ENCODE results near the gene MLST8. TPM values are rescaled to one million over a fixed set of nuclear protein-coding genes. Genes with fewer than 3 reads are reported as not detected.
"Not testable (repeated sequence)": the region's sequence is repeated elsewhere in the genome, so short reads cannot be mapped to it uniquely, and the experiment has no call there.

The MLST8 gene
- total RNA-seq, 2 donors from 2014 or later: 28.2 to 31.4 TPM

DNA sequence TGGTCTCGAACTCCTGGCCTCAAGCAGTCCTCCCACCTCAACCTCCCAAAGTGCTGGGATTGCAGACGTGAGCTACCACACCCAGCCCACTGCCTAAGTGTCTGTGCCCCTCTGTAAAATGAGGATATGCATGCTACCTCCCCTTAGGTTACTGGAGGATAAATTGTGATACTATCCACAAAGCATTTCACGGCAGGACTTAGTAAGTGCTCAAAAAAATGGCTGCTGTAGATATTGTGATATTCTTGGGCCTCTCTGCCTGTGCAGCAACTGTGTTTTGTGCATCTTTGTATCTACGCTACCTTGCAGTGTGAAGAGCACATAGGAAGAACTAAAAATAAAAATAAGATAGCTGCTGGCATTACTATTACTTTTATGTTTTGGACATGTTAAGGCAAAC is 7.0 kb upstream of the MLST8 start:
- DNase-seq: no peak
- Mint-ChIP-seq H3K27ac (no peak overlapping the region), H3K36me3 (ENCODE audit: low read depth) (no peaks in the 10 kb centered on the region), H3K4me3 (no peak overlapping the region), H3K27me3 (peaks cover 29% of the 10 kb centered on the region), H3K4me1 (peaks cover 6% of the 10 kb centered on the region)
- H3K9me3 ChIP-seq (ENCODE audit: control insufficient read depth, low read length, poor library complexity, severe bottlenecking): no peaks in the 10 kb centered on the region
- no peak for ATAC-seq

DNA sequence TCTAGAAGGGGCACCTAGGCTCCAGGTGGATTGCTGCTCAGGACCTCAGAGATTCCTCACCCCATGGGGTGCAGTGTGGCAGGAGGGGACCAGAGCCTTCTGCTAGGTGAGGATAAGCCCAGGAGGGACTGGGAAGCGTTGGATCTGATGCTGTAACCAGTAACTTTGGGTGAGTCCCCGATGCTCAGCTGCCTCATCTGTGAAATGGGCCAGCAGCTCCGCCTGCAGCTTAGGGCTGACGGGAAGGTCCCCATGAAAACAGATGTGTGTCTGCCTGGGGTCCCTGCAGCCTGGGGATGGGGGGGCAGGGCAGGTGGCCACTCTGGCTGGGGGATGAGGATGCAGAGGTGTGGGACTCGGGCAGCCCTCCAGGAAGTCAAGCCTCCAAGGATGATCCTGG is 6.2 kb upstream of the MLST8 start:
- H3K4me3 Mint-ChIP-seq: no peak overlapping the region
- no peak overlapping the region for H3K27ac Mint-ChIP-seq

GRCh38 chr16:2199621-2200139 is 5.6 kb upstream of the MLST8 start:
- H3K27me3 Mint-ChIP-seq: peaks cover 27% of the 10 kb centered on the region
- no peak overlapping the region for H3K27ac Mint-ChIP-seq
- no peak overlapping the region for H3K4me3 Mint-ChIP-seq
- no peaks in the 10 kb centered on the region for H3K9me3 ChIP-seq (ENCODE audit: control insufficient read depth, low read length, poor library complexity, severe bottlenecking)
- ATAC-seq: no peak
- peaks cover 10% of the 10 kb centered on the region for H3K4me1 Mint-ChIP-seq
- H3K36me3 Mint-ChIP-seq (ENCODE audit: low read depth): no peaks in the 10 kb centered on the region
- DNase-seq: no peak

More for the DNA sequence above, 6.2 kb upstream of the MLST8 start:
- no peaks in the 10 kb centered on the region for H3K9me3 ChIP-seq (ENCODE audit: control insufficient read depth, low read length, poor library complexity, severe bottlenecking)
- Mint-ChIP-seq H3K27me3 (peaks cover 29% of the 10 kb centered on the region), H3K4me1 (peaks cover 6% of the 10 kb centered on the region), H3K36me3 (ENCODE audit: low read depth) (no peaks in the 10 kb centered on the region)
- ATAC-seq: no peak
- DNase-seq: no peak

- H3K36me3 Mint-ChIP-seq (ENCODE audit: low read depth): no peaks in the 10 kb centered on the region
- peaks cover 6% of the 10 kb centered on the region for H3K4me1 Mint-ChIP-seq
- no peak for ATAC-seq
- H3K9me3 ChIP-seq (ENCODE audit: control insufficient read depth, low read length, poor library complexity, severe bottlenecking): no peaks in the 10 kb centered on the region
- no peak for DNase-seq
- peaks cover 20% of the 10 kb centered on the region for H3K27me3 Mint-ChIP-seq
- H3K27ac Mint-ChIP-seq: no peak overlapping the region
- no peak overlapping the region for H3K4me3 Mint-ChIP-seq
Observed at GRCh38 chr16:2200313-2200712, 4.9 kb upstream of the MLST8 start.

GRCh38 chr16:2203119-2203688 is 2.0 kb upstream of the MLST8 start:
- ATAC-seq; H3K27ac Mint-ChIP-seq; H3K9me3 ChIP-seq (ENCODE audit: control insufficient read depth, low read length, poor library complexity, severe bottlenecking); H3K4me3 Mint-ChIP-seq; H3K36me3 Mint-ChIP-seq (ENCODE audit: low read depth); H3K27me3 Mint-ChIP-seq; DNase-seq: not testable (repeated sequence)
- peaks cover 14% of the 10 kb centered on the region for H3K4me1 Mint-ChIP-seq

DNA sequence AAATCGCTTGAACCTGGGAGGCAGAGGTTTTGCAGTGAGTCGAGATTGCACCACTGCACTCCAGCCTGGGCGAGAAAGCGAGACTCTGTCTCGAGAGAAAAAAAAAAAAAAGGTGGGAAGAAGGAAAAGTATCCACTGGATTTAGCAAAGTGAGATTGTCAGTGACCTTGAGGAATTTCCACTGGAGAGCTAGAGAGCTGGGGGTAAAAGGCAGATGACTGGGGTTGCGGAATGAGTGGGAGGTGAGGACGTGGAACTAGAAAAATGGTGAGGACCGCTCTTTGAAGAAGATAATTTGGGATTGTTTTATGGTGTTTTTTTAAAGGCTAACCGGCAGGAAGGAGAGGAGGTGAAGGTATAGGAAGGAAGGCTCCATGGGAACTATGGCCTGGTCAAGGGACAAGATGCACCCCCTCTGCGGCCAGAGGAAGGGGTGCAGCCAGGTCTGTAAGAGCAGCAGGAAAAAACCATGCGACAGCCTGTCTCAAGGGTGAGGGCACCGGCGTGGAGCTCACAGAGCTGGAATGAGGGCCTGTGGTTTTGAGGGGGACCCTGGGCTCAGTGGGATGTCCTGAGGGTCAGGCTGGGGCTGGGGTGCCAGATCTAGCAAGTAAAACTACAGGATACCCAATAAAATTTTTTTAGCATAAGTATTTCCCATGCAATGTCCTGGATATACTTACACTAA is 694 bp upstream of the MLST8 start:
- Mint-ChIP-seq H3K27me3 (no peaks in the 10 kb centered on the region), H3K27ac (peak overlapping the region; percentile 82), H3K36me3 (ENCODE audit: low read depth) (peaks cover 6% of the 10 kb centered on the region), H3K4me1 (peaks cover 14% of the 10 kb centered on the region), H3K4me3 (peak overlapping the region; percentile 80)
- DNase-seq: no peak
- ATAC-seq: no peak
- H3K9me3 ChIP-seq (ENCODE audit: control insufficient read depth, low read length, poor library complexity, severe bottlenecking): no peaks in the 10 kb centered on the region

DNA sequence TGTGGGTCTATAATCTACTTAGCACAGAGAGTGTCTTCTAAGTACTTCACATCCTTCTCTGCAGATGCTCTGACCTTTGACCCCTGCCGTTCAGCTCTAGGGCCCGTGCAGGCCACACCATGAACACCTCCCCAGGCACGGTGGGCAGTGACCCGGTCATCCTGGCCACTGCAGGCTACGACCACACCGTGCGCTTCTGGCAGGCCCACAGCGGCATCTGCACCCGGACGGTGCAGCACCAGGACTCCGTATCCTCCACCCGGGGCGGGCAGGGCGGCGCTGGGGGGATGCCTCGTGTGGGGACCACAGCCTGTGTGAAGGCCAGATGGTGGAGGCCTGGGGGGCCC is 686 bp downstream of the MLST8 start:
- no peak overlapping the region for H3K27ac Mint-ChIP-seq
- DNase-seq: no peak
- H3K27me3 Mint-ChIP-seq: no peaks in the 10 kb centered on the region
- ATAC-seq: no peak
- H3K36me3 Mint-ChIP-seq (ENCODE audit: low read depth): peaks cover 6% of the 10 kb centered on the region
- peak overlapping the region; percentile 80 for H3K4me3 Mint-ChIP-seq
- H3K4me1 Mint-ChIP-seq: peaks cover 14% of the 10 kb centered on the region
- H3K9me3 ChIP-seq (ENCODE audit: control insufficient read depth, low read length, poor library complexity, severe bottlenecking): no peaks in the 10 kb centered on the region

DNA sequence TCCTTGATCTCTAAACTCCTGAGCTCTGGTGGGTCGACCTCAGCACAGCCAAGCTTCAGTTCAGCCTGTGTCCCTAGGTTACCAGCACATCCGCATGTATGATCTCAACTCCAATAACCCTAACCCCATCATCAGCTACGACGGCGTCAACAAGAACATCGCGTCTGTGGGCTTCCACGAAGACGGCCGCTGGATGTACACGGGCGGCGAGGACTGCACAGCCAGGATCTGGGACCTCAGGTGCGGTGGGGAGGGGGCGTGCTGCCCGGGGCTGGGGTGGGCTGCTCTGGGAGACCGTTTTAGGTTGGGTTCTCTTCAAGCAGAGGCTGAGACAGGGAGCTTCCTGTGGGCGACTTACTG is 1.1 kb downstream of the MLST8 start:
- no peaks in the 10 kb centered on the region for H3K9me3 ChIP-seq (ENCODE audit: control insufficient read depth, low read length, poor library complexity, severe bottlenecking)
- no peak for DNase-seq
- H3K4me3 Mint-ChIP-seq: peak overlapping the region; percentile 80
- H3K4me1 Mint-ChIP-seq: peaks cover 14% of the 10 kb centered on the region
- H3K27me3 Mint-ChIP-seq: no peaks in the 10 kb centered on the region
- H3K36me3 Mint-ChIP-seq (ENCODE audit: low read depth): peaks cover 6% of the 10 kb centered on the region
- no peak overlapping the region for H3K27ac Mint-ChIP-seq
- no peak for ATAC-seq

GRCh38 chr16:2206780-2207433 is 1.7 kb downstream of the MLST8 start:
- no peak overlapping the region for H3K27ac Mint-ChIP-seq
- ATAC-seq (no peak), DNase-seq (no peak)
- peaks cover 17% of the 10 kb centered on the region for H3K4me1 Mint-ChIP-seq
- H3K4me3 Mint-ChIP-seq: peak overlapping the region; percentile 80
- H3K27me3 Mint-ChIP-seq: no peaks in the 10 kb centered on the region
- no peaks in the 10 kb centered on the region for H3K9me3 ChIP-seq (ENCODE audit: control insufficient read depth, low read length, poor library complexity, severe bottlenecking)
- peaks cover 6% of the 10 kb centered on the region for H3K36me3 Mint-ChIP-seq (ENCODE audit: low read depth)

GRCh38 chr16:2207872-2208271 is 2.6 kb downstream of the MLST8 start:
- H3K4me3 Mint-ChIP-seq: peak overlapping the region; percentile 81
- no peaks in the 10 kb centered on the region for H3K27me3 Mint-ChIP-seq
- no peak for DNase-seq
- H3K4me1 Mint-ChIP-seq: peaks cover 21% of the 10 kb centered on the region
- no peak for ATAC-seq
- peaks cover 6% of the 10 kb centered on the region for H3K36me3 Mint-ChIP-seq (ENCODE audit: low read depth)
- H3K9me3 ChIP-seq (ENCODE audit: control insufficient read depth, low read length, poor library complexity, severe bottlenecking): no peaks in the 10 kb centered on the region
- peak overlapping the region; percentile 57 for H3K27ac Mint-ChIP-seq

GRCh38 chr16:2208308-2208707 is 3.1 kb downstream of the MLST8 start:
- H3K36me3 Mint-ChIP-seq (ENCODE audit: low read depth): peaks cover 6% of the 10 kb centered on the region
- H3K4me3 Mint-ChIP-seq: no peak overlapping the region
- no peak for ATAC-seq

GRCh38 chr16:2208772-2209171 is 3.5 kb downstream of the MLST8 start:
- ATAC-seq (no peak), DNase-seq (no peak)
- Mint-ChIP-seq H3K27ac (no peak overlapping the region), H3K4me1 (peaks cover 27% of the 10 kb centered on the region), H3K4me3 (no peak overlapping the region), H3K27me3 (no peaks in the 10 kb centered on the region), H3K36me3 (ENCODE audit: low read depth) (peaks cover 6% of the 10 kb centered on the region)
- H3K9me3 ChIP-seq (ENCODE audit: control insufficient read depth, low read length, poor library complexity, severe bottlenecking): no peaks in the 10 kb centered on the region

More at GRCh38 chr16:2208308-2208707, 3.1 kb downstream of the MLST8 start:
- Mint-ChIP-seq H3K27me3 (no peaks in the 10 kb centered on the region), H3K4me1 (peaks cover 23% of the 10 kb centered on the region), H3K27ac (no peak overlapping the region)
- no peak for DNase-seq
- H3K9me3 ChIP-seq (ENCODE audit: control insufficient read depth, low read length, poor library complexity, severe bottlenecking): no peaks in the 10 kb centered on the region

DNA sequence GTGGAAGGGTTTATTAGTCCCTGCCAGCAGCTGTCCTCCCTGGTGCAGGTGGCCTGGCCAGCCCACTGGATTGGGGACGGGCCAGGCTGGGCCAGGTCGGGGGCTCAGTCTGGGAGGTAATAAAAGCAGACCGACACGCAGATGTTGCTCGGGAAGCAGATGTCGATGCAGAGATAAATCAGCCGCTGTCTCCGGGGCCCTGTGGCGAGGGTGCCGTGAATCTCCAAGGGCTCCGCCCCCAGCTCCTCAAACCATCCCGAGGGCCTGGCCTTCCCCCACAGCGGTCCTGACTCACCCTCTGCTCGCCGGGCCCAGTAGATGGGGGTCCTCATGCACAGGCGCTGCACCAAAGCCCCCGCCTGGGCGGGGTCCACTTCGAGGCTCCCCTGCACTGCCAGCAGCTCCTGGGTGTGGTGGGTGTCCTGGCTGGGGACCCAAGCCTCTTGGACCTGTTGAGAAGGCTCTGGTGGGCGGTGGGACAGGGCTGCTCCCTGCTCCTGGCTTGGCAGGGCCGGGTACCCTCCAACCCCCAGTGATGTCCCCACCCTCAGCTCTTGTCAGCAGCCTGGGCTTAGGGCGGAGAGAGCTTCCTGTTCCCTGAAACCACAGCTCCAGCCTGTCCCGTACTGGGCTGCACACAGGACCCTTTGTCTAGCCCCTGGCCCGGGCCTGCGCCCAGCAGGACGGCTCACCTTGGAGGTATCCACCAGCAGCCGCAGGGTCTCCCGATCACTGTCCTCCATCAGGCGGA is 4.2 kb downstream of the MLST8 start:
- ATAC-seq (no peak), DNase-seq (no peak)
- no peaks in the 10 kb centered on the region for H3K27me3 Mint-ChIP-seq

More for the DNA sequence above, 4.2 kb downstream of the MLST8 start:
- peaks cover 6% of the 10 kb centered on the region for H3K36me3 Mint-ChIP-seq (ENCODE audit: low read depth)
- no peaks in the 10 kb centered on the region for H3K9me3 ChIP-seq (ENCODE audit: control insufficient read depth, low read length, poor library complexity, severe bottlenecking)
- peaks cover 26% of the 10 kb centered on the region for H3K4me1 Mint-ChIP-seq
- H3K4me3 Mint-ChIP-seq: no peak overlapping the region
- H3K27ac Mint-ChIP-seq: no peak overlapping the region
